Activated T-helper 9 cell treated with anti-CD3 and anti-CD28 coated beads, Interleukin-2, amount 50 U/mL, for 16 hours (primary cell): ENCODE data around the gene TCFL5.

Experiments
- DNase-seq: peaks from one replicate; pipeline ENCODE4 v3.0.0-alpha.2; 2020; ENCODE audit warnings: low read depth

The TCFL5 gene

GRCh38 chr20:62809530-62810428 is 51.8 kb downstream of the TCFL5 start:
- DNase-seq: no peak

- peak; percentile 67 for DNase-seq
Measured at GRCh38 chr20:62808211-62808865, 53.3 kb downstream of the TCFL5 start.

GRCh38 chr20:62807444-62808210 is 54.0 kb downstream of the TCFL5 start:
- no peak for DNase-seq

- DNase-seq: no peak
Measured at GRCh38 chr20:62806383-62807050, 55.1 kb downstream of the TCFL5 start.

GRCh38 chr20:62805711-62806382 is 55.8 kb downstream of the TCFL5 start:
- DNase-seq: no peak

- peak; percentile 35 for DNase-seq
Measured at GRCh38 chr20:62805155-62805710, 56.4 kb downstream of the TCFL5 start.

GRCh38 chr20:62804627-62805154 is 56.9 kb downstream of the TCFL5 start, which contains the start of gene OGFR:
TSS of gene OGFR (plus strand) at chr20:62804835. CDS start at chr20:62804860, 25 bp downstream.
- peak; percentile 55 for DNase-seq

GRCh38 chr20:62804021-62804626 is 57.5 kb downstream of the TCFL5 start:
- DNase-seq: no peak

GRCh38 chr20:62802026-62802712 is 59.5 kb downstream of the TCFL5 start:
- DNase-seq: no peak

GRCh38 chr20:62801284-62802010 is 60.2 kb downstream of the TCFL5 start:
- no peak for DNase-seq

GRCh38 chr20:62800314-62801259 is 61.0 kb downstream of the TCFL5 start:
- DNase-seq: no peak

GRCh38 chr20:62799873-62800272 is 61.7 kb downstream of the TCFL5 start:
- DNase-seq: no peak

- no peak for DNase-seq
Measured at GRCh38 chr20:62799459-62799858, 62.2 kb downstream of the TCFL5 start.

- no peak for DNase-seq
Measured at GRCh38 chr20:62799036-62799435, 62.6 kb downstream of the TCFL5 start.

GRCh38 chr20:62797671-62798532 is 63.7 kb downstream of the TCFL5 start:
- no peak for DNase-seq

GRCh38 chr20:62796699-62797491 is 64.7 kb downstream of the TCFL5 start:
- DNase-seq: no peak
